DMS 273 (cell line): ENCODE results near the gene CD81.

ENCODE experiments used
- DNase-seq: peaks from one replicate; lab custom pipeline; 2025; ENCODE audit not compliant: unreplicated experiment; lab: John Stamatoyannopoulos, UW

CD81 gene

DNA sequence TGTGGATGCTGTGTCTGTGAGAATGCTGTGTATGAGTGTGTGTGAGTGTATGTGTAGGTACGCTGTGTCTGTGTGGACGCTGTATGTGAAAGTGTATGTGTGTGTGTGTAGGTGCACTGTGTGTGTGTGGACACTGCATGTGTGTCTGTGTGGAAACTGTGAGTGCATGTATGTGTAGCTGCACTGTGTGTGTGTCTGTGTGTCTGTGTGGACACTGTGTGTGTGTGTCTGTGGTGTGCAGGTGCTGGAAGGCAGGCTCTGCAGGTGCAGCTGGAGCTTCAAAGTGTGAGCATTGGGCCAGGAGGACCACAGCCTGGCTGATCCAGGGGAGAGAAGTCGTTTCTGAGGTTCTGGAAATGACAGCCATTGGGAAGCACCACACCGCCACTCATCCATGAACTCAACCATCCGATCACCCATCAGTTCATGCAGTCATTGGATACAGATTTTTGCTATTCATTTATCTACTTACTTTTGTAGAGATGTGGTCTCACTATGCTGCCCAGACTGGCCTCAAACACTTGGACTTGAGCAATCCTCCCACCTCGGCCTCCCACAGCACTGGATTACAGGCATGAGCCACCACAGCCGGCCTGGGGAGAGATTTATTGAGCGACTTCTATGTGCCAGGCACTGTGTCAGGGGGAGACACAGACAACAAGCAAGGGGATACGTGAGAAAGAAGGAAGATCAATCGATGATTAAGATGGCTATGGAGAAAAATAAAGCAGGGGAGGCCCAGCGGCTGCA, 57.6 kb downstream of the CD81 start:
- no peak for DNase-seq

DNA sequence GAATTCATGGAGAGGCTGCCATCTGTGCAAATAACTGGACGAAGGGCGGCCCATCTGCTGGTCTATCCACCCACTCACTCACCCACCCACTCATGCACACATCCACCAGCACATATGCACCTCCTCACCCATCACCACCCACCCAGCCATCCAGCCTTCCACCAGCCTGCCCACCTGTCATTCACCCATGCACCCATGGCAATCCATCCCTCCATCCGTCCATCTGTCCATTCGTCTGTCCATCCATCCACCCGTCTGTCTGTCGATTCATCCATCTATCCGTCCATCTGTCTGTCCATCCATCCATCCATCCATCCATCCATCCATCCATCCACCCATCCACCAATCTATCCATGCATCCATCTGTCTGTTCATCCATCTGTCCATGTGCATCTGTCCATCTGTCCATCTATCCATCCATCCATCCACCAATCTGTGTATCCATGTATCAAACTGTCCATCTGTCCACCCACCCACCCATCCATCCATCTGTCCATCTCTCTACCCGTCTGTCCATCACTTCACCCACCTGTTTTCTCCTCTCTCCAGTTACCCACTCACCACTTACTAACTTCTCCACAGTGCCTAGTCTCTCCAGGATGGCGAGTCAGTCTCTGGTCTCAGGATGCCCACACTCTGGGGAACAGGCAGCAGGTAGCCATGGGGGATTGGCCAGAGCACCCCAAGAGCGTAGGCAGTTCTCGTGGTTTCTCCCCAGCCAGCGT, 58.3 kb downstream of the CD81 start:
- DNase-seq = no peak

DNA sequence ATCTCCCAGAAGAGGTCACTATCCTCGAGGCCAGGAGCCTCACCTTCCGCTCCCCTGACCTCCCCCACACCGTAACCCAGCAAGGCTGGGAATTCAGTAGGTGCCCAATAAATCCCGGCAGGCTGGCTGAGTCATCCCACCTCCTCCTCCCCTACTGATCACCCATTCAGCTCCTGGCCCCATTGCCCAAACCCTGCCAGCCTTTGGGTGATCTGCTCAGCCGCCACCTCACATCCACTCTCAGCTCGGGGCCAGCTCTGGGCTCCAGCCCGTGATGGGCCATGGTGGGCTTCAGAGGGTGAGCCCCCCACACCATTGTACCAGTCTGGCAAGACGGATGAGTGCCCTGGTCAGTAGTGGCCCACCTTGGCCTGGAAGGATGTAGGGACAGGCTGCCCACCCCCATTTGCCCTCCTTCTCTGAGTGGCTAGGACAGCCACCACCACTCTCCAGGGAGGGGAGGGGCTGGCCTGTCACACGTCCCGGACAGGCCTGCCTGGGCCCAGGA, 59.0 kb downstream of the CD81 start:
- no peak for DNase-seq

DNA sequence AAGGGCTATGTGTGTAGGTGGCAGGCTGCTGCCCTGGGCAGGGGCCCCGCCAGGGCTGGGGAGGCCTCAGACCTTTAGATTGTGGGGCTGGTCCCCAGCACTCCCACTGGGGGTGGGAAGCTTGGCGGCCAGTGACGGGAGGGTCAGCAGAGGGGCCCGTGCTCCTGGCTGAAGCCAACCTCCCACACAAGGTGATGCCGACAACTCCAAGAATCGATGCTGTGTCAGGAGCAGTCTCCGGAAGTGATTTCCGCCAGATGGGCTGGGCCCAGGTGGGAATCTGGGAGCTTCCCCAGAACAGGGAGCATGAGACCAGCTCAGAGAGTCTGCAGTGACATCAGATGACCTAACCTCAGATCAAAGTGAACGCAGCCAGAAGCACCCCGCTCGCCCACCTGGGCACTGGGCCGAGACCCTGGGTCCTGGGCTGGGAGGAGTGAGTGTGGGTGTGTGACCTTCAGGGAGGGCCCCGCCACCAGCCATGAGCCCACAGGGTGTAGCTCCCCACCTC, 59.5 kb downstream of the CD81 start:
- no peak for DNase-seq

DNA sequence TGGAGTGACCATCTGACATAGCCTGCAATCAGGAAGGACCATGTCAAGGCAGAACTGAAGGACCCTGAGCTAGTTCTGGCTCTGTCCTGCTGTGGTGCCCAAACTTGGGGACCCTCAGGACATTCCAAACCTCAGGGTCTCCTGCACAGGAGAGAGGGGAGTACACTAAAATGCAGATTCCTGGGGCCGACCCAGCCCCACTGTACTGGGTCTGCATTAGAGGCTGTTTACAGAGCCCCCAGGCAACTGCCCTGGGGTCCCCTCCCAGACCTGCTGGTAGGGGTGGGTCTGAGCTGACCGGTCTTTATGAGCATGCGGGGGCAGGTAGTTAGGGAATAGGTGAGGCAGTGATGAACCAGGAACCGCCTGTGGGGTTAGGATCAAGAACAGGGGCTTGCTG, 60.4 kb downstream of the CD81 start:
- DNase-seq = no peak

DNA sequence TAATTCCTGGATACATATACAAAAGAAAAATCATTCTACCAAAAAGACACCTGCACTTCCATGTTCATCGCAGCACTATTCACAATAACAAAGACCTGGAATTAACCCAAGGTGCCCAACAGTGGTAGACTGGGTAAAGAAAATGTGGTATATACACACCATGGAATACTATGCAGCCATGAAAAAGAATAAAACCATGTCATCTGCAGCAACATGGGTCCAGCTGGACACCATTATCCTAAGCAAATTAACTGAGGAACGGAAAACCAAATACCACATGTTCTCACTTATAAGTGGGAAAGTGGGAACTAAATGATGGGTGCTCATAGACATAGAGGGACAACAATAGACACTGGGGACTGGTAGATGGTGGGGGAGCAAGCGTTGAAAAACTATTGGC, 62.7 kb downstream of the CD81 start:
- DNase-seq = no peak

DNA sequence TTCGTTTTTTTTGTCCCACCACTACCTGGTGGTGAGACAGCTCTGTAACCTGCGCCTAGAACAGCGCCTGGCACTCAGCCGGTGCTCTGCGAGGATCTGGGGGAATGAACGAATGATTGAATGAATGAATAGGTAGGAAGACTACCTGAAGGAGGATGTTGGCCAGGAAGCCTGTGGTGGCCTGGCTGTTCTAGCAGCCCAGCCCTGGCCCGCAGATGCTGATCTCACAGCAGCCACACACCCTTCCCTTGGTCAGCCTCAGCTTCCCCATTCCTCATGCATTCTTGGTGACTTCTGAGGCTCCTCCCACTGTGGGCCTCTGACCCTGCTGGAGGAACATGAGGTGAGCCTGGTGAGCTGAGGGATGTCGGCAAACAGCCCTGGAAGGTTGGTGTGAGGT, 63.5 kb downstream of the CD81 start:
- no peak for DNase-seq

DNA sequence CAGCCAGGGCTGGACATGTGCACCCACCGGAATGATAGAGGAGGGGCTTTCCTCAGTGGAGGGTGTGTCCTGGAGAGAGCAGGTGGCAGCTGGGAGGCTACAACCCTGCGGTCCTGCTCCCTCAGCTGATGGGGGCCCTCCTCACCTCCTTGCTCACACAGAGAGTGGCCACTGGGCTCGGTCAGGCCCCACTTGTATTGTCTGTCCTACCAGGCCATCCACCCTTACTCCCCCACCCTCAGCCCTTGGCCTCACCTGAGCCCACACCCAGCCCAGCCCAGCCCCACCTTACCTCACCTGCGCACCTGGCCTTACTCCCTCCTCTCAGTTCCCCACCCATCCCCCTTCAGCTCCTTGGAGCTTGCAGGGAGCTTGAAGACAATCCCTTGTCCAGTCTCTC, 64.1 kb downstream of the CD81 start:
- DNase-seq = no peak

DNA sequence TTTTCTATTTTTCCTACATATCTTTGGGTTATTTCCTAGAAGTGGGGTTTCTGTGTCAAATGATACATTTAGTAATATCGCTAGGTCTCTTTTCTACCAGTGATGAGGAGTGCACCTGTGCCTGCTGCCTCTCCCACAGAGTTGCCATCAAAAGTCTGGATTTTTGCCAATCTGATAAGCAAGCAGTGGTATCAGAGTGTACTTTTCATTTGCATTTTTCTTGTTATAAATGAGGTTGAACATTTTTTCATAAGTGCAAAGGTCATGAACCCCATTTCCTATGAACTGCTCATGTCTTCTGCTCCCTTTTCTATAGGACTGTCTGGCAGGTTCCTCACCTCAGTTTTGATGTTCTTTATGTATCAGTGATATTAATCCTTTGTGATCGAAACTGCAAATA, 65.5 kb downstream of the CD81 start:
- no peak for DNase-seq

DNA sequence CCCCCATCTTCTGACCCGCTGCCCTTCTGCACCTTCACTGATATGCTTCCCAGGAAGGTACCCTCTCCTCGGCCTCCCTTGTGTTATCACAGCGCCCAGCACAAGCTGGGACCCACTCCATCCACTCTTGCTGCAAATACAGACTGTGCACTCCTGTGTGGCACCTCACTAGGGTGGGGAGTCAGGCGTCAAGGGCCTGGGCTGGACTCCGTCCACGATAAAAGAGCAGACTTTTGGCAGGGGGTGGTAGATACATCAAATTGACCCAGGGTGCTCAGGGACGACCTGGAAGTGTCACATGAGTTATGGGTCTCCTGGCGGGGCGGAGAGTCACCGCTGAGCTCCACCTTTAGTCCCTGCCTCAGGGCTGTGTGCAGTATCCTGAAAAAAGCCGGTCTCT, 66.3 kb downstream of the CD81 start:
- no peak for DNase-seq

DNA sequence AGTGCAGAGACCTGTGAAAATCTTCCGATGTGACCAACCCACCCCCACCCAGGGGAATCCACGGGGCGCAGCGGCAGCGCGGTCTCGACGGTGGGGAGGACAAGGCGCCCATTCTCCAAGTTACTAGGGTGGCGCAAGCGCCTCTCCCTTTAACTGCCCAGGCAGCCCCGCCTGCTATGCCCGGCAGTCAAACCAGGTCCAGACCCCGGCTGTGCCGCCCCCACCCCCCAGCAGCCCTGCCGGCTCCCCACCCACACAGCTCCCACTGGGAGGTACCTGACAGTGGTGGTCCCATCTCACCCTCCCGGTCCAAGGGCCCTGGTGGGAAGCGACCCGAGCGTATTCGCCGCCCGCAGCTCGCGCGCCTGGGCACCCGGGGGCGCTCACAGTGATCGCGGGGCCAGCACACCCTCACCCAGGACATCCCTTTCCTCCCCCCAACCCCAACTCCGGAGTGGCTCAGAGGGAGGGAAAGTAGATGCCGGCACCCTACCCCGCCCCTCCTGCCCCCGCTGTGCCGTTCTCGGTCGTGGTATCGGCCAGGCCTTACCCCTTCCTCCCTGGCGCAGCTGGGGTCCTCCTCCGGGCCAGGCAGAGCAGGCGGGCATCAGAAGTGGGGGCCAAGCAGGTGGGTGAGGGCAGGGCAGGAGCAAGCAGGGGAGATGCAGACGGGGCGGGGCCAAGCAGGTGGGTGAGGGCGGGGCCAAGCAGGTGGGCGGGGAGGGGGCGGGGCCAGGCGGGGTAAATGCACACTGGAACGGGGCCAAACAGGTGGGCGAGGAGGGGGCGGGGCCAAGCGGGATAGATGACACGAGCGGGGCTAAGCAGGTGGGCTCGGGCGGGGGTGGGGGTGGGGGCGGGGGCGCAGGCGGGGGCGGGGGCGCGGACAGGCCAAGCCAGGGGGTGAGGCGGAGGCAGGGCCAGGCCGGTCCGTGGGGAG, 67.0 kb downstream of the CD81 start, which contains the start of gene TRPM5:
Gene TRPM5, minus strand, starts transcription at position 634 of the 940 bp plus-strand sequence. CDS start 21,478 bp downstream, outside the sequence.
- DNase-seq = no peak

DNA sequence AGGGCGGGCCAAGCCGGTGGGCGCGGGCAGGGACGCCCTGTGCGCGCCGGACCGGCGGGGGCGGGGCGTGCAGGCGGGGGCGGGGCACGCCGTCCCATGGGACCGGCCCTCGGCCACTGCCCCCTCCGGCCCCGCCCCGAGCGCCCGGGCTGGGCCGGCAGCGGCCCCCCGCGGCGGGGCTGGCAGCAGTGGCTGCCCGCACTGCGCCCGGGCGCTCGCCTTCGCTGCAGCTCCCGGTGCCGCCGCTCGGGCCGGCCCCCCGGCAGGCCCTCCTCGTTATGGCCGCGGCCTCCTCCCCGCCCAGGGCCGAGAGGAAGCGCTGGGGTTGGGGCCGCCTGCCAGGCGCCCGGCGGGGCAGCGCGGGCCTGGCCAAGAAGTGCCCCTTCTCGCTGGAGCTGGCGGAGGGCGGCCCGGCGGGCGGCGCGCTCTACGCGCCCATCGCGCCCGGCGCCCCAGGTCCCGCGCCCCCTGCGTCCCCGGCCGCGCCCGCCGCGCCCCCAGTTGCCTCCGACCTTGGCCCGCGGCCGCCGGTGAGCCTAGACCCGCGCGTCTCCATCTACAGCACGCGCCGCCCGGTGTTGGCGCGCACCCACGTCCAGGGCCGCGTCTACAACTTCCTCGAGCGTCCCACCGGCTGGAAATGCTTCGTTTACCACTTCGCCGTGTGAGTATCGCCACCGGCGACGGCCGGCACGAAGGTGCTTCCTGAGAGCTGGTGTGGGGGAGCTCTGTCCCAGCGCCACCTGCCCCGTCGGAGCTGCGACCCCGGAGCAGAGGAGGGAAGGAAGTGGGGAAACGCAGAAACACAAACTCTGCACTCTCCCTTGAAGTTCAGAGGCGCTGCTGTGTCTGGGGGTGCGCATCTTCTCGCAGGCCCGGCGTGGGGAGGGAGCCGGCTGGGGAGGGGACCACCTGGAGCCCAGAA, 68.0 kb downstream of the CD81 start, which contains the start of gene KCNQ1:
Gene KCNQ1, plus strand, starts transcription at position 188 of the 925 bp plus-strand sequence. Its CDS starts 91 bp downstream, at position 279.
- peak; percentile 36 for DNase-seq

DNA sequence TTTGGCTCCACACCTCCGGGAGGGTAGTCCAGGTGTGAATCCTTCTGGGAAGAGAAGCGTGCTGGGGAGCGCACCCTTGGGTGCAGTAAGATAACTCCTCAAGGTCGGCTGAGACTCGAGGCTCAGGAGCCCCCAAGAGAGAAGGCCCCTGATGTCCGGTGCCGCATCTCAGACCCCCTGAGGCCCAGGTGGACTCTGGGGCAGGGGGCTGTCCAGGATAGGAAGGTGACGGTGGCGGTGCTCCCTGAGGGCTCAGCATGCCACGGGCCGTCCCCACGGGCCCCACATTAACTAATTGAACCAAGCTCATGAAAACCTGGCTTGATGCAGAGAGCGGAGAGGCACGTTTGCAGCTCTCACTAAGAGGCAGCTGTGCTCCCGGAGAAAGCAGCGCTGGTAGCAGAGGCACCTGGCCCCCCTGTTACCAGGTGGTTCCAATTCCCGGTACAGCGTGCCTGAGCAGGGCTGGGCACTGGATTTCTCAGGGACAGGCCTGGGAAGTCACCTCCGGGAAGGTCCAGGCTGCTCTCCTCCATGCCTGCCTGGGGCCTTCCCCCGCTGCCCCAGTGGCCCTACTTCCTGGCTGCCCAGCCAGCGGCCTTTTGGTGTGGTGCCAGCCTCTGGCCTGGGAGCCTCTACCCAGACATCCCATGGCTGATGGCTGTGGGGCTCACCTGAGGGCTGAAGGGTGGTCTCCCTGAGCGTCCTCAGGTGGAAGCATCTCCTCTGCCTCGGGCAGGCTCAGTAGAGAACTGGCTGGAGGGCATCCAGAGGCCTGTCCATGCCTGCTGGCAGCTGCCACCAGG, 68.8 kb downstream of the CD81 start:
- no peak for DNase-seq

DNA sequence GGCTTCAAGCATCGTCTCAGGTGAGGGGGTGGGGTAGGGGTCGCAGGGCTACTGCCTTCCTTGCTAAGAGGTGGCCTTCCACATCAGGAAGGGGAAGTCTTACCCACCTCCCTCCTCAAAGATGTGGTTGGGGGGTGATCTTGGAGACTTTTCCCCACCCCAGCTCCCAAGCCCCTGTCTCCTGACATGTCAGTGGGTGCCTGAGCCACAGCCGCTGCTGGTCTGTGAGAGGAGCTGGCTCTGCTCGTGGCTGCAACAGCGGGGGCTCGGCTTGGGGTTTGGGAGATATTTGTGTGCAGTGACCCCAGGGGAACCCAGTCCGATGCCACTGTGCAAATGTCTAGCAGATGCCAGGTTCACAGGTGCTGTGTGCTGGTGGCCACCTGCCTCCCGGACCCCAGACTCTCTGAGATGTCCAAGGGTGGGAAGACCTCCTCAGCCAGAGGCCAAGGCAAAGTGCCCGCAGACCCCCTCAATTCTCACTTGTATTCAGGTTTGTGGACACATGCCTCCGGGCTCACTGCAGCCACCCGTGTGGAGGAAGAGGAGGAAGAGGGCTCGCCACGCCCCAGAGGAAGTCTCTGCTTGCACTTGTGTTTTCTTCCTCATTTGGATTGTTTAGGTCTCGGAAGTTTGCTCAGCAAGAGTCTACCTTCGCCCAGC, 69.6 kb downstream of the CD81 start:
- DNase-seq = no peak
